WI38 (cell line): ENCODE results near the gene DNAAF1.
"Not testable (repeated sequence)": the region's sequence is repeated elsewhere in the genome, so short reads cannot be mapped to it uniquely, and the experiment has no call there.

Source experiments
- H3K4me3 ChIP-seq: 2 replicates; pipeline ENCODE4 v1.5.1; 2011; ENCODE audit warnings: low read depth, mild to moderate bottlenecking, control low read depth, low read length
- CTCF ChIP-seq: IDR thresholded peaks from 2 replicates; pipeline ENCODE4 v1.5.1; 2012; ENCODE audit warnings: low read depth, mild to moderate bottlenecking, control low read depth, low read length

The DNAAF1 gene

GRCh38 chr16:84199861-84200260 lies 54.8 kb downstream of the DNAAF1 start:
- no peak overlapping the region for H3K4me3 ChIP-seq
- TF ChIP-seq CTCF: no peak

GRCh38 chr16:84204551-84204950 lies 59.4 kb downstream of the DNAAF1 start:
- H3K4me3 ChIP-seq: not testable (repeated sequence)

DNA sequence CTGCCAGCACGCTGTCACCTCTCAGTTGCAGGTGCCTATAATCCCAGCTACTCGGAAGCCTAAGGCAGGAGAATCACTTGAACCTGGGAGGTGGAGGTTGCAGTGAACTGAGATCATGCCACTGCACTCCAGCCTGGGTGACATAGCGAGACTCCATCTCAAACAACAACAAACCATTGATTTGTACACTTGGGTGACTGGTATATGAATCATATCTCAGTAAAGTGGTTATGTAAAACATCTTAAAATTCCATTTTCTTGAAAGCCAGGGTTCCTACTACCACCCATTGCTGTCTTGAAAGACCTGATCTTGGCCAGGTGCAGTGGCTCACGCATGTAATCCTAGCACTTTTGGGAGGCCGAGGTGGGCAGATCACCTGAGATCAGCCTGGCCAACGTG lies 60.0 kb downstream of the DNAAF1 start:
- not testable (repeated sequence) for H3K4me3 ChIP-seq

- no peak overlapping the region for H3K4me3 ChIP-seq
- no peak for TF ChIP-seq CTCF
These were observed 61.0 kb downstream of the DNAAF1 start for GRCh38 chr16:84205976-84206691.

GRCh38 chr16:84207251-84207650 lies 62.1 kb downstream of the DNAAF1 start:
- TF ChIP-seq CTCF: no peak

DNA sequence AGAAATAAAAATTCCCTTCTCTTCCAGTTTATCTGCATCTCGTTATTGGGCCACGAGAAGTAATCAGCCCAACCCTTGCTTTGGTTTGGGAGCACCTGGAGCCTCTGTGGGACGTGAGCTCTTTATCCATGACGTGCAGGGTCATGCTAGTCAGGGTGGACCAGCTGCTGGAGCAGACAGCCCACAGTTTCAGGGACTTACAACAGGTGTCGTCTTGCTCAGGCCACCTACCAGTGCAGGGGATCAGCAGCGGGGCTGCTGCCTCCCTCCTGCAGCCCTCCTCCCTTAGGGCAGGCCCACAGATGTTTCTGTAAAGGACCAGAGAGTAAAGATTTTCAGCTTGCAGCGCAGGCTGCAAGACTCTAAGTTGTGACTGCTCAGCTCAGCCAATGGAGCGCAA lies 62.8 kb downstream of the DNAAF1 start:
- no peak for TF ChIP-seq CTCF
- H3K4me3 ChIP-seq: no peak overlapping the region

More at GRCh38 chr16:84207251-84207650, 62.1 kb downstream of the DNAAF1 start:
- H3K4me3 ChIP-seq: no peak overlapping the region

- no peak overlapping the region for H3K4me3 ChIP-seq
- TF ChIP-seq CTCF: no peak
These were observed 64.9 kb downstream of the DNAAF1 start for GRCh38 chr16:84209989-84210388.

- H3K4me3 ChIP-seq: no peak overlapping the region
- TF ChIP-seq CTCF: no peak
These were observed 67.0 kb downstream of the DNAAF1 start for GRCh38 chr16:84212154-84212553.
